H1 (cell line): ENCODE measurements around the gene IP6K1. TPM values are rescaled to one million over a fixed set of nuclear protein-coding genes. Genes with fewer than 3 reads are reported as not detected.

Experiments used
- CTCF ChIA-PET: fragments of 300-600 bp; sonication (Branson Sonifier 250); formaldehyde crosslinking; loops from one replicate; lab custom pipeline; 2021; ENCODE audit not compliant: partially characterized antibody; lab: Charles Lee
- POLR2A ChIA-PET: fragments of 300-600 bp; sonication (Branson Sonifier 250); formaldehyde crosslinking; loops from one replicate; lab custom pipeline; 2021; ENCODE audit warnings: inconsistent platforms; ENCODE audit not compliant: partially characterized antibody; lab: Charles Lee
- DNase-seq, 2 experiments: peaks; one replicate each; pipeline versions ENCODE4 v3.0.0 to v3.0.0-alpha.2; 2010 to 2022; ENCODE audit warnings: low spot score in 2 of 2, low read depth in 1 of 2, mixed read lengths in 1 of 2
- FAIRE-seq: peaks from 2 replicates; lab custom pipeline; 2011; peaks lifted over from hg19 to GRCh38; lab: Jason Lieb, UNC
- H2AFZ ChIP-seq: 2 replicates; pipeline ENCODE4 v1.8.1; 2012; ENCODE audit warnings: low read length, inconsistent platforms
- H2AK5ac ChIP-seq: 2 replicates; pipeline ENCODE4 v1.6.1; 2013; ENCODE audit warnings: low read depth, low read length
- H2BK120ac ChIP-seq: replicated peaks from 2 replicates; pipeline ENCODE3; 2013; ENCODE audit warnings: low read depth, low read length, inconsistent platforms
- H2BK12ac ChIP-seq: 2 replicates; pipeline ENCODE4 v1.6.1; 2013; ENCODE audit warnings: low read depth, low read length
- H2BK15ac ChIP-seq: 2 replicates; pipeline ENCODE4 v1.6.1; 2013; ENCODE audit warnings: low read length
- H2BK20ac ChIP-seq: 2 replicates; pipeline ENCODE4 v1.6.1; 2013; ENCODE audit warnings: low read length
- H2BK5ac ChIP-seq: 2 replicates; pipeline ENCODE4 v1.6.1; 2013; ENCODE audit warnings: low read depth, low read length
- H3K14ac ChIP-seq: 2 replicates; pipeline ENCODE4 v1.6.1; 2013; ENCODE audit warnings: inconsistent platforms; ENCODE audit not compliant: insufficient read length
- H3K18ac ChIP-seq: 2 replicates; pipeline ENCODE4 v1.6.1; 2013; ENCODE audit warnings: low read length; ENCODE audit errors: extremely low read depth
- H3K23ac ChIP-seq: 2 replicates; pipeline ENCODE4 v1.6.1; 2013; ENCODE audit warnings: inconsistent platforms; ENCODE audit not compliant: insufficient read length
- H3K23me2 ChIP-seq: 2 replicates; pipeline ENCODE4 v1.6.1; 2013; ENCODE audit warnings: low read depth, low read length
- H3K27ac ChIP-seq: 2 replicates; pipeline ENCODE4 v1.6.1; 2011; ENCODE audit warnings: low read depth, low read length, inconsistent platforms
- H3K27me3 ChIP-seq, 4 experiments: replicated peaks in 1 of 4; 1 replicate in 1 of 4; 2 replicates in 3 of 4; pipeline versions ENCODE4 v1.6.1 to v1.8.1; 2011 to 2013; ENCODE audit warnings: low read length in 3 of 4, mild to moderate bottlenecking in 3 of 4, inconsistent platforms in 2 of 4, mixed read lengths in 2 of 4, moderate library complexity in 1 of 4; ENCODE audit not compliant: control insufficient read depth in 3 of 4, insufficient read depth in 3 of 4; ENCODE audit errors: extremely low read depth in 1 of 4
- H3K36me3 ChIP-seq, 4 experiments: 2 replicates each; pipeline versions ENCODE4 v1.6.1 to v1.8.1; 2011 to 2013; ENCODE audit warnings: mild to moderate bottlenecking in 4 of 4, low read length in 3 of 4, moderate library complexity in 2 of 4, control low read depth in 1 of 4, inconsistent platforms in 1 of 4; ENCODE audit not compliant: insufficient read depth in 4 of 4, control insufficient read depth in 2 of 4
- H3K4ac ChIP-seq: replicated peaks from 2 replicates; pipeline ENCODE3; 2013; ENCODE audit warnings: low read length, low read depth, mixed read lengths, inconsistent platforms; ENCODE audit not compliant: insufficient read length
- H3K4me1 ChIP-seq, 4 experiments: replicated peaks in 1 of 4; 1 replicate in 1 of 4; 2 replicates in 3 of 4; pipeline versions ENCODE4 v1.6.1 to v1.8.1; 2011 to 2013; ENCODE audit warnings: low read length in 3 of 4, inconsistent platforms in 2 of 4, mixed read lengths in 1 of 4; ENCODE audit not compliant: insufficient read depth in 4 of 4, control insufficient read depth in 3 of 4
- H3K4me2 ChIP-seq, 2 experiments: 2 replicates each; pipeline versions ENCODE4 v1.6.1 to v1.8.1; 2011 to 2013; ENCODE audit warnings: low read depth in 2 of 2, low read length in 2 of 2, control low read depth in 1 of 2, inconsistent platforms in 1 of 2, mild to moderate bottlenecking in 1 of 2; ENCODE audit not compliant: insufficient read depth in 1 of 2
- H3K4me3 ChIP-seq, 4 experiments: fragments of 200-600, 300-600 bp in 1 of 4; sonication (generic), shearing (Covaris generic), sonication (Bioruptor Twin) in 1 of 4; 2 replicates each; pipeline versions ENCODE4 v1.5.1 to v1.8.1; 2011 to 2016; ENCODE audit warnings: low read length in 4 of 4, low read depth in 3 of 4, control low read depth in 2 of 4, inconsistent platforms in 2 of 4, mild to moderate bottlenecking in 2 of 4, mixed read lengths in 1 of 4, moderate library complexity in 1 of 4; ENCODE audit not compliant: insufficient read depth in 2 of 4; ENCODE audit errors: extremely low read depth in 1 of 4
- H3K56ac ChIP-seq: replicated peaks from 2 replicates; pipeline ENCODE3; 2013; ENCODE audit warnings: low read depth, mild to moderate bottlenecking, mixed read lengths, low read length, inconsistent platforms; ENCODE audit not compliant: insufficient read length
- H3K79me1 ChIP-seq: 2 replicates; pipeline ENCODE4 v1.6.1; 2013; ENCODE audit warnings: low read depth, low read length, control low read depth
- H3K79me2 ChIP-seq, 2 experiments: 2 replicates each; pipeline versions ENCODE4 v1.6.1 to v1.8.1; 2012 to 2013; ENCODE audit warnings: low read length in 2 of 2, mild to moderate bottlenecking in 2 of 2, inconsistent platforms in 1 of 2; ENCODE audit not compliant: insufficient read depth in 2 of 2, control insufficient read depth in 1 of 2
- H3K9ac ChIP-seq, 4 experiments: replicated peaks in 1 of 4; 1 replicate in 1 of 4; 2 replicates in 3 of 4; pipeline versions ENCODE4 v1.6.1 to v1.8.1; 2011 to 2013; ENCODE audit warnings: low read depth in 3 of 4, low read length in 3 of 4, control low read depth in 2 of 4, mild to moderate bottlenecking in 2 of 4, moderate library complexity in 2 of 4, inconsistent platforms in 1 of 4; ENCODE audit errors: extremely low read depth in 1 of 4
- H3K9me3 ChIP-seq, 2 experiments: 2 replicates each; pipeline versions ENCODE4 v1.6.1 to v1.8.1; 2012 to 2013; ENCODE audit warnings: mild to moderate bottlenecking in 2 of 2, moderate library complexity in 2 of 2, control low read depth in 1 of 2, inconsistent platforms in 1 of 2, low read depth in 1 of 2, low read length in 1 of 2, mixed read lengths in 1 of 2; ENCODE audit not compliant: insufficient read depth in 2 of 2
- H4K20me1 ChIP-seq, 2 experiments: replicated peaks in 1 of 2; 2 replicates each; pipeline versions ENCODE3 to v1.8.1; 2011 to 2013; ENCODE audit warnings: inconsistent platforms in 2 of 2, low read length in 2 of 2, mild to moderate bottlenecking in 1 of 2; ENCODE audit not compliant: insufficient read depth in 2 of 2, control insufficient read depth in 1 of 2
- H4K5ac ChIP-seq: 2 replicates; pipeline ENCODE4 v1.6.1; 2013; ENCODE audit warnings: low read length, low read depth, mixed read lengths, inconsistent platforms; ENCODE audit not compliant: insufficient read length
- H4K8ac ChIP-seq: 2 replicates; pipeline ENCODE4 v1.8.0; 2013; ENCODE audit warnings: mild to moderate bottlenecking, moderate library complexity, low read length, inconsistent platforms; ENCODE audit not compliant: insufficient read depth; ENCODE audit errors: extremely low read depth
- H4K91ac ChIP-seq: replicated peaks from 2 replicates; pipeline ENCODE3; 2013; ENCODE audit warnings: low read length, mixed read lengths, inconsistent platforms; ENCODE audit not compliant: insufficient read length
- BACH1 ChIP-seq: IDR thresholded peaks from 2 replicates; pipeline ENCODE4 v1.6.1; 2012; ENCODE audit warnings: low read length, improper control_type of control experiment
- BCL11A ChIP-seq, 2 experiments: IDR thresholded peaks; one replicate each; pipeline ENCODE4 v1.6.1; 2011; ENCODE audit warnings: low read depth in 2 of 2, low read length in 2 of 2, mild to moderate bottlenecking in 2 of 2
- CBX8 ChIP-seq: fragments of 300-800, 300-1000 bp; sonication (generic); IDR thresholded peaks from 2 replicates; pipeline ENCODE4 v1.7.1; 2016; ENCODE audit warnings: low read depth, low read length, borderline replicate concordance
- EP300 ChIP-seq, 2 experiments: IDR thresholded peaks; 1 replicate in 1 of 2; 2 replicates in 1 of 2; pipeline ENCODE4 v1.6.1; 2011 to 2012; ENCODE audit warnings: low read depth in 2 of 2, low read length in 2 of 2, mild to moderate bottlenecking in 2 of 2, borderline replicate concordance in 1 of 2, inconsistent platforms in 1 of 2, moderate library complexity in 1 of 2
- RXRA ChIP-seq: IDR thresholded peaks from 2 replicates; pipeline ENCODE4 v1.6.1; 2011; ENCODE audit warnings: low read depth, mild to moderate bottlenecking, low read length, moderate library complexity; ENCODE audit not compliant: insufficient read depth
- WGBS, 2 experiments: shearing (Covaris generic) in 1 of 2; methylation state at CpG; one replicate each; pipeline versions ENCODE4 v1.1.6 to v1.1.7; 2013 to 2015; ENCODE audit warnings: low lambda C conversion rate in 2 of 2, mixed read lengths in 2 of 2, inconsistent platforms in 1 of 2, low coverage in 1 of 2, missing lambda C conversion rate in 1 of 2; ENCODE audit not compliant: insufficient replicate concordance in 2 of 2, insufficient coverage in 1 of 2, insufficient read length in 1 of 2; ENCODE audit errors: extremely low coverage in 1 of 2, missing lambda C conversion rate in 1 of 2; 5-methylcytosine and 5-hydroxymethylcytosine counted together
- polyA plus RNA-seq, 7 experiments: library from polyadenylated mRNA; depleted of rRNA in 3 of 7; stranded (reverse) in 5 of 7; unstranded in 2 of 7; fragments of >200 nt in 5 of 7; fragments of 200-250 nt in 2 of 7; gene quantifications; 1 replicate in 5 of 7; 2 replicates in 1 of 7; 4 replicates in 1 of 7; pipeline versions ENCODE4 v1.2.1 to v1.2.3, GENCODE V29; 2011 to 2013; ENCODE audit warnings: missing spikeins in 2 of 7, mixed read lengths in 2 of 7
- total RNA-seq: library from RNA; stranded (reverse); fragmentation: NEBNext Ultra II Directional; extraction: Animal tissue kit (Norgen Biotek cat#: 25700); gene quantifications from 2 replicates; pipeline ENCODE4 v1.2.1, GENCODE V29; 2021

IP6K1 gene
- total and polyA plus RNA-seq, 2 of the 8 experiments (the other 6 are each of a cell fraction or from before 2014, with no cell fraction given) = 31.5 to 35.2 TPM

DNA sequence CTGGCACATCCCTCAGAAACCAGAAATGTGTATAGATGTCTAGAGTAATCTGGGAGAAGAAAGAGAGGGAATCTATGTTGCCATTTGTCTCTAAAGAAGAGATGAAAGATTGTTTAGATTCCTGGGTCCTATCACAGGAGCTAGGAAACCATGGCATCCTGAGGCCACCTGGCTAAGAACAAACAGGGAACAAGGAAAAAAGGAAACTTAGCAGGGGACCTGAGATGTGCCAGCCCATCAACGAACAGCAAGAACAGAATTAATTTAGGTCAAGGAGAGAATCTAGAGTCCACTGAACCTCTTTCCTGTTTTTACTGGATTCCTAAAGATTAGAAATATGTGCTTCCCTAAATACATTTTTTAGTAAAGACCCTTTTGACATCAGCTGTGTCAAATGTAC is 30.3 kb downstream of the IP6K1 start:
- Histone ChIP-seq H4K8ac (no peak overlapping the region), H4K20me1 (peaks cover 3 to 8% of the 10 kb centered on the region in 2 experiments), H2BK12ac (no peak overlapping the region), H3K36me3 (no peaks in the 10 kb centered on the region), H3K23me2 (no peaks in the 10 kb centered on the region), H3K56ac (no peak overlapping the region), H3K4me3 (no peak overlapping the region), H4K91ac (no peak overlapping the region), H2BK20ac (no peak overlapping the region), H3K27me3 (no peaks in the 10 kb centered on the region), H3K14ac (no peak overlapping the region), H3K4ac (no peak overlapping the region), H3K4me1 (no peaks in the 10 kb centered on the region), H2BK120ac (no peak overlapping the region), H3K79me2 (peaks cover 0 to 63% of the 10 kb centered on the region in 2 experiments; a peak in 3 of 4 replicates), H2AK5ac (no peak overlapping the region), H2AFZ (no peak overlapping the region), H3K9me3 (no peaks in the 10 kb centered on the region), H3K23ac (no peak overlapping the region), H2BK15ac (no peak overlapping the region), H3K18ac (no peak overlapping the region), H4K5ac (no peak overlapping the region), H2BK5ac (no peak overlapping the region), H3K9ac (no peak overlapping the region), H3K4me2 (no peak overlapping the region), H3K27ac (no peak overlapping the region), H3K79me1 (peaks cover 2% of the 10 kb centered on the region; the same call in 1 of the 2 replicates)
- CTCF ChIA-PET = interaction anchor here (0.9 to 1.5 kb wide), 3 partner anchors 13 to 96 kb away, joined by 4 to 5 read pairs (median 4); no protein-coding TSS in a partner anchor
- 100% methylated on average over 1 of the region's 1 CpG; no CpG with 5 or more reads in 1 of the 2 experiments for WGBS, 2 experiments
- no peak for DNase-seq
- TF ChIP-seq RXRA = no peak
- no peak for TF ChIP-seq EP300 (IDR thresholded peaks at IDR 0.05; ENCODE audit: borderline replicate concordance in 1 of 2, low read depth in 2 of 2, low read length in 2 of 2)
- TF ChIP-seq BCL11A (IDR thresholded peaks at IDR 0.05; ENCODE audit: low read depth in 2 of 2, low read length in 2 of 2) = no peak
- no peak for TF ChIP-seq CBX8
- no peak for TF ChIP-seq BACH1
- POLR2A ChIA-PET = no interaction called here
- no peak for FAIRE-seq
